GM21717 (cell line): ENCODE results near the gene C3orf20.
"Not testable (repeated sequence)": the region's sequence is repeated elsewhere in the genome, so short reads cannot be mapped to it uniquely, and the experiment has no call there.

Experiments used
- ATAC-seq: cut with Tn5 transposase; IDR thresholded peaks from one replicate; pipeline ENCODE4 v1.9.1; 2021; ENCODE audit warnings: mild to moderate bottlenecking, moderate library complexity; ENCODE audit not compliant: unreplicated experiment

Gene C3orf20

GRCh38 chr3:14752979-14753378 lies 78.0 kb downstream of the C3orf20 start:
- ATAC-seq, result not testable (repeated sequence)

GRCh38 chr3:14757153-14757700 lies 82.3 kb downstream of the C3orf20 start:
- no peak for ATAC-seq

DNA sequence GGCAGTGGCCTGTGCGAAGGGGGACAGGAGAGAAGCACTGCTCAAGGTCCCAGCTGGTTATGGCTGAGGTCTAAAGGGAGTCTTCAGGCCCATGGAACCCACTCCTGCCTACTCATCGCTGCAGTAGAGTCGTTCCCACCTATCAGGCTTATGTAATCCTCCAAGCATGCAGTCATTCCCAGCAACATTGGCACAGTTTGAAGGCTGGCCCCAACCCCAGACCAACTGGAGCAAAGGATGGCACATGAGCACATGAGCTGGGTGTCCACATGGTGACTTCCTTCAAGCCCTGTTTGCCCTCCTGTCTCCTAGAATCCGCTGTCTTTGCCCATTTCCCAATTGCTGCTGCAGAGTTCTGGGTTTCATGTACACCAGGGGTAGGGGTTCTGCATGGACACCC lies 83.4 kb downstream of the C3orf20 start:
- no peak for ATAC-seq

DNA sequence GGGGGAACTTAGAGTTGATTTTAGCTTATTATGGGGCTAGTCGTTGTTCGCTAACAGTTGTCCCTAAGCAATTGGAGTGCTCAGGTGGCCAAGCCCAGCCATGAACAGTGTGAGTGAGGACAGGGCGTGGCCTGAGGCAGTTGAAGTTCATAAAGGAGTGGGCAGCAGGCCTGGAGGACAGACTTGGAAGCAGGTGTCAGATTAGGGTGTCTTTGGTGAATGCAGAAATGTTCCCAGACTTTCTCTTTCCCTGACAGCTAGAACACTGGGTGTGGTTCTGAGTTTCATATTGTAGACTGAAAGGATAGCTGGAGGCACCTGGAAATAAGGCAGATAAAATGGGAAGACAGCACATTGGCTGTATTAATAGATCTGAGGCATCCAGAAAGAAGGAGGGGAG lies 84.0 kb downstream of the C3orf20 start:
- no peak for ATAC-seq

DNA sequence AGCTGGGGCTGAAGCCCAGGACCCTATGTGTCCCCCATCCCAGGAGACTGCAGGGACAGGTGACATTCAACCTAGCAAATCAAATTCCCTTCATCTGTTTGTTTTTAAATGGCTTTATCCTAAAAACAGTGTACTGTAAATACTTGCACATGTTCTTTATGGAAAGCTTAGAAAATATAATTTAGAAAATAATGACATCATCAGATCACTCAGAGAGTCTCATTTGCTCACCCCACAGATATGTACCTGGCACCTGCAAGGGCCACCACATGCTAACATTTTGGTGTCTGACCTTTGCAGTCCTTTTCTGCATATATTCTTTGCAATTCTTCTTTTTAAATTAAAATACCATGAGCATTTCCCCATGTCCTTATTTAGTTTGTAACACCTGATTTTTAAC lies 85.2 kb downstream of the C3orf20 start:
- no peak for ATAC-seq

- no peak for ATAC-seq
These were observed 86.3 kb downstream of the C3orf20 start for GRCh38 chr3:14761121-14761672.

GRCh38 chr3:14761866-14762265 lies 86.9 kb downstream of the C3orf20 start:
- ATAC-seq, result no peak

- no peak for ATAC-seq
These were observed 87.8 kb downstream of the C3orf20 start for GRCh38 chr3:14762701-14763100.

GRCh38 chr3:14764331-14765059 lies 89.6 kb downstream of the C3orf20 start:
- no peak for ATAC-seq

- ATAC-seq, result no peak
These were observed 90.1 kb downstream of the C3orf20 start for GRCh38 chr3:14765060-14765400.

DNA sequence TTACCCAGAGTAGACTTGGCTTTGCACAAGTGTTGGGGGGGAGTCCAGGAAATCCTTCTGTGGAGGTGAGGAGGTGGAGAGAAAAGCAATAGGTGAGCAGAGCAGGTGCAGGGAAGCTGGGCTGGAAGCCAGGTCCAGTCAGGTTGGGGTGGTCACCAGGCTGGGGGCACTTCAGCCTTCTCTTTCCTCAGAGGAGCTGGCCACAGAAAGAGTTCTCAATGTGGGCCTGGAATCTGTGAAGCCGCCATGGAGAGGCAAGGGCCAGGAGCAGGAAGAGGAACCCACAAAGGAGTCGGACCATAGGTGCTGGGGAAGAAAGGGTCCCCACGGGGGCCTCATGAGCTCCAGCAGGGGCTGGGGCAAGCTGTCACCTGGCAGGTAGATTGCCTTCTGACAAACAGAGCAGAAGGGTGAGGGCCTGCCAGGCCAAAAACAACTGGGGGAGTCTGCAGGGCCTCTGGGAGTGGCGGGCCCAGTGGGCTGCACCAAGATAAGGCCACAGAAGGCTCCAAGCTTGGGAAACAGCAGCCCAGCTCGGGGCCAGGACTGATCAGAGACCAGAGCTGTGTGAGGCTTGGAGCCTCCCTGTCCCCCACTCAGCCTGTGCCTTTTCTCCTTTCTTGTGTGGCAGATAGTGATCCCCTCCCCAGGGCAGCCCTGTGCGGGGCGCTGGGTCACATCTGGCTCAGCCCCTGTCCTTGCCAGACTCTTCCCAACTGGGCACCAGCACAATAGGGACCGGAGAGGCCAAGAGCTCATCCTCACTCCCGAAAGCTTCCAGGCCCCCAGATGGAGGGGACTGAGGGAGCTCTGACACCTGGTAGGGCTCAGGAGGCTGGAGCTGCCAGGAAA lies 90.9 kb downstream of the C3orf20 start:
- no peak for ATAC-seq

- ATAC-seq, result no peak
These were observed 91.7 kb downstream of the C3orf20 start for GRCh38 chr3:14766428-14767244.

GRCh38 chr3:14767245-14768051 lies 92.5 kb downstream of the C3orf20 start:
- ATAC-seq, result no peak

DNA sequence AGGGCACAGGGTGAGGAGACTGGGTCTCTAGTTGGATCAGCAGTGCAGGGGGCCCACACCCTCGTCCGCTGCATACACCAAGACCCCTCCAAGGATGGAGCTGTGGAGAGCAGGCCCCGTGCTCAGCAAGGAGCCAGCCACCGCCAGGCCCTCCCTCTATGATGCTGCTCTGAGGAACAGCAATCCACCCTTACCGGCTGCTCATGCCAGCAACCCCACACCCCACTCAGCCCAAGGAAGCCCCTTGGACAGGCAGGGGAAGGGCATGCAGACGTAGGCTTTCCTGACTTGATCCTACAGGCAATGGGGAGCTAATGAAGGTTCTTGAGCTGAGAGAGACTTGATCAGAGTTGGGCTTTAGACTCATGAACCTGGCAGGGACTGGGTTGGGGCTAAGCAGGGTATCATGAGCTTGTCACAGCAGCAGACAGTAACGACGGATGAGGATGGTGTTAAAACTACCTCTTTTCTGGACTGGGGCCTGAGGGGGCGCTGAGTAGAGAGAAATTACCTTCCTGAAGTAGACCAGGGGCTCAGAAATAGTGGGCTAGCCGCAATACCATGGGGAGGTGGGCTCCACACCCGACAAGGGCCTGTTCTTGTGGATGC lies 93.3 kb downstream of the C3orf20 start:
- ATAC-seq, result no peak

DNA sequence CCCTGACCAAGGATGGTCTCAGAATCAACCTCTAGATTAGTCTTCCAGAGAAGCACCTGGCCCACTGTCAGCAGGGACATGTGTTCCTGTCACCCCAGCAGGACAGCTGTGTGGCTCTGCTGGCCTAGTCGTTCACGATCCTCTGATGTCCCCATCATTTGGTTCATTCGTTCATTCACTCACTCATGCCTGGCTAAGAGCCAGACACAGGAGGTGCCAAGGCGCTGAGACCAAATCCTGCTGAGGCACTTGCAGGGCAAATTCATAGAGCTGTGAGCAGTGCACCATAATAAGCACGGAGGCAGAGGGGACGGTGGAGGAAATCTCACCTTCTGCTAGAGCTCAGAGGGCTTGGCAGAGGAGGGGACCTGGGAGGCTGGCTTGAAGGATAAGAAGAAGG lies 93.9 kb downstream of the C3orf20 start:
- no peak for ATAC-seq

GRCh38 chr3:14769544-14770325 lies 94.8 kb downstream of the C3orf20 start:
- ATAC-seq, result no peak

GRCh38 chr3:14770591-14770990 lies 95.7 kb downstream of the C3orf20 start:
- no peak for ATAC-seq

DNA sequence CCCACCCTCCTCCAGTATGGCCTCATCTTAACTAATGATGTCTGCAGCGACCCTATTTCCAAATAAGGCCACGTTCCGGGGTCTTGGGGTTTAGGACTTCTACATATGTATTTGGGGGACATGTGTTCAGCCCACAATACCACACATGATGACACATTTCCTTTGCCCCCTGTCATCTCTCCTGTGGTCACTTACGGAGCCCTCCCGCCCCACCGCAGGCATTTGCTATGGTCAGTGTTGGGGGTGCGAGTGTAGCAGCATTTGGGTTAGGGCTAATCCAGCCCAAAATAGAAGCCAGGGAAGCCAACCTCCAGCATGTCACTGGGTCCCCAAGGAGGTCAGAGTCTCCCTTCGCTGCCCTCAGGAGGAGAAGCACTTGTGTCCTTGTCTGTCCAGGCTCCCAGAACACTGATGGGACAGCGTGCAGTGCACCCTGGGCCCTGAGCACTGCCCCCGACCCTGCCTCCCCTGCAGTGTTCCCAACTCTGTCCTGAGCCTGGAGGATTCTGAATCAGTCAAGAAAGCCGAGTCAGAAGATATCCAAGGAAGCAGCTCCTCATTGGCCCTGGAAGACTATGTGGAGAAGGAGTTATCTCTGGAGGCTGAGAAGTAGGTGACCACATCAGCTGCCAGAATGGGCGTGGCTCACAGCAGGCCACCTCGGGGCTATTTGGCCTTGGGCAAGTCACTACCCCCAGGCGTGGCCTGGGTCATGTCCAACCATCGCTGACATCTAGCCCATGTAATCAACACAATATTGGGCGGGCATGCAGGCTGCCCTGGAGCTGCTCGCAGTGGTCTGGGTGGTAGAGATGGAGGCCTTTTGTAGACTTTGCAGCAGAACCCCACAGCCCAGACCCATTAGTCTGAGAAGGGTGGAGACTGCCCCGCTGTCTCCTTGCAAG lies 96.9 kb downstream of the C3orf20 start:
- no peak for ATAC-seq
